Activated CD8-positive, alpha-beta T cell treated with anti-CD3 and anti-CD28 coated beads, Interleukin-2, amount 10 ng/mL, durations not matched to agents 7 days and 5 days (primary cell): Measurements from ENCODE around the gene ESF1. TPM values are rescaled to one million over a fixed set of nuclear protein-coding genes. Genes with fewer than 3 reads are reported as not detected.

Experiments
- ATAC-seq: fragments of 150-1000 bp; cut with Tn5 transposase; one replicate; pipeline ENCODE4 v1.10.0; 2021; ENCODE audit warnings: moderate library complexity
- CTCF ChIA-PET: fragments of 350-600 bp; sonication (Branson Sonifier 250); formaldehyde crosslinking; loops from one replicate; lab custom pipeline; 2021; ENCODE audit warnings: antibody characterized with exemption; lab: Charles Lee
- POLR2A ChIA-PET: fragments of 350-600 bp; sonication (Branson Sonifier 250); formaldehyde crosslinking; loops from one replicate; lab custom pipeline; 2021; ENCODE audit warnings: antibody characterized with exemption; lab: Charles Lee
- DNase-seq: peaks from one replicate; pipeline ENCODE4 v3.0.0-alpha.2; 2020
- H3K27ac Mint-ChIP-seq: one replicate; pipeline ENCODE4 v1.8.0; 2021; ENCODE audit warnings: mild to moderate bottlenecking, mixed read lengths
- H3K27me3 Mint-ChIP-seq: one replicate; pipeline ENCODE4 v1.8.0; 2021; ENCODE audit warnings: low read depth, mixed read lengths
- H3K36me3 Mint-ChIP-seq: one replicate; pipeline ENCODE4 v1.8.0; 2021; ENCODE audit warnings: low read depth, mixed read lengths
- H3K4me1 Mint-ChIP-seq: one replicate; pipeline ENCODE4 v1.8.0; 2021; ENCODE audit warnings: low read depth, mixed read lengths
- H3K4me3 Mint-ChIP-seq: one replicate; pipeline ENCODE4 v1.8.0; 2021; ENCODE audit warnings: mild to moderate bottlenecking, mixed read lengths
- H3K9me3 Mint-ChIP-seq: one replicate; pipeline ENCODE4 v1.8.0; 2022; ENCODE audit warnings: mixed read lengths; ENCODE audit not compliant: insufficient read depth
- total RNA-seq, 2 experiments: library from RNA; stranded (reverse); gene quantifications; one replicate each; pipeline ENCODE4 v1.2.3, GENCODE V29; 2021

ESF1 gene
- total RNA-seq, 2 experiments from 2014 or later, result 13.1 to 13.2 TPM

DNA sequence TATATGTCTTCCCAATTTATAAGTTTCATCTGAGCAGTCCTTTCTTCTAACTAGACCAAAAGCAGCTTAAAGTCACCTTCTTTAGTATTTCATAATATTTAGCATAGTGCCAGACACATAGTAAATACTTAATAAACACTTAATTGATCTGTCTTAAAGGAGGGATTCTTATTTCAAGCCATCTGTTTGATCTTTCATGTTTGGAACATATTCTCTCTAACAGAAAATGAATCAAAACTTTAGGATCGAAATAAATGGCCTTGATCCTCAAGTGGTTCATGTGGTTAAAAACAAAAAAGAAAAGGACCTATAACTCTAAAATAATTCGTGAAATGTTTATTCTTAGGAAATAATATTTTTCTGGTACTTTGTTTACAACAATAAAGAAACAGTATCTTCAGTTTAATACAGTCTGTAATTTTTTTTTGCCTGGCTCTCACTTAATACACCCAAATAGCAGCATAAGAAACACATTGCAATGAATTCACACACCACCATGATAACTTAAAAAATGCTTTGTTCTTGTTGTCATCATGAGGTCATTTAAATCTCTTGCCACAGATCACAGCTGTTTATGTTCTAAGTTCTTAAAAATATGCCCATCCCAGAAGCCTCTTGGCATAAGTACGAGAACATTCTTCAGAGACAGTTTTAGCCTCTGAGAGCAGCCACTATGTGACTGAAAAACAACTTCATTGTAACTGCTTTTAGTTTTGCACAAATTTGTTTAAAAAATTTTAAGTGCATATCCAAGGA is 48.1 kb downstream of the ESF1 start:
- ChIA-PET CTCF (no interaction called here), POLR2A (no interaction called here)
- no peak for DNase-seq
- H3K27me3 Mint-ChIP-seq, result no peaks in the 10 kb centered on the region
- H3K36me3 Mint-ChIP-seq, result peaks cover 46% of the 10 kb centered on the region
- no peak overlapping the region for H3K4me3 Mint-ChIP-seq
- ATAC-seq, result no peak
- peaks cover 3% of the 10 kb centered on the region for H3K4me1 Mint-ChIP-seq
- no peak overlapping the region for H3K27ac Mint-ChIP-seq
- H3K9me3 Mint-ChIP-seq, result peaks cover 9% of the 10 kb centered on the region

DNA sequence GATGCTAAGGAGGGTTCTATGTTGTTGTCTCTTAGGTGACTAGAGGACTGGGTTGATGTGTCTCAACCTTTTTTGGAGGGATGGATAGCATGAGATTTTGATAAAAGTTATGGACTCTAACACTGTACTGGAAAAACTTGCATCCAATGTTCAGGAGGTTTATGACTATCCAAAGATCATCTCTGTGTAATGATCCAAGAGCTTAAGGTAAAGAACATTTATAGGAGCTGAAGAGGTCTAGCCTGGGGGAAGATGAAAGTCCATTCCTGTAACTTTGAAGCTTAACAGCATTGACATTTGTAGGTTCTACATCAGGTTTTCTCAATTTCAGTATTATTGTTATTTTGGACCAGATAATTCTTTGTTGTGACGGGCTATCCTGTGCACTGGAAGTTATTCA is 48.9 kb downstream of the ESF1 start:
- H3K9me3 Mint-ChIP-seq, result peaks cover 9% of the 10 kb centered on the region
- ChIA-PET CTCF (no interaction called here), POLR2A (no interaction called here)
- H3K4me3 Mint-ChIP-seq, result no peak overlapping the region
- peaks cover 3% of the 10 kb centered on the region for H3K4me1 Mint-ChIP-seq
- H3K27me3 Mint-ChIP-seq, result no peaks in the 10 kb centered on the region
- no peak overlapping the region for H3K27ac Mint-ChIP-seq
- peaks cover 43% of the 10 kb centered on the region for H3K36me3 Mint-ChIP-seq
- no peak for DNase-seq
- no peak for ATAC-seq

DNA sequence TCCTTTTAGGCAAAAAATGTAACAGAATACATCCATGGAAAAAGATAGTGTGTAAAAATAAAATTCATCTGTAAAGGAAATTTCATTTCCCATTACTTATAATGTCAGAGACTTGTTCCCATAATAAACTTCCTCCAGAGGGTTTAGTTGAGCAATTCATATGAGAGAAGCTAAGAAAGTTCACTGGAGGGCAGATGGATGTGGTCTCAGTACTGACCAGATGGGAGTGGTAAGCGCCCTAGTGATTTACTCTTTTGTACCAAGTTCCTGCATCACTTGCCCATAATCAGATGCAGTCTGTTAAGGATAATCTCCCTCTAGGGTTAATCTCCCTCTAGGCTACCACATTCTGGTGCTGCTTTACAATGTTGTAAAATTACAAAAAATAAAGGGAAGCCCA is 61.7 kb downstream of the ESF1 start:
- H3K27me3 Mint-ChIP-seq, result no peaks in the 10 kb centered on the region
- no peak overlapping the region for H3K4me3 Mint-ChIP-seq
- peaks cover 16% of the 10 kb centered on the region for H3K36me3 Mint-ChIP-seq
- POLR2A ChIA-PET, result no interaction called here
- CTCF ChIA-PET, result no interaction called here
- ATAC-seq (no peak), DNase-seq (no peak)
- no peaks in the 10 kb centered on the region for H3K4me1 Mint-ChIP-seq
- no peaks in the 10 kb centered on the region for H3K9me3 Mint-ChIP-seq
- no peak overlapping the region for H3K27ac Mint-ChIP-seq

GRCh38 chr20:13718171-13718570 is 66.5 kb downstream of the ESF1 start:
- Mint-ChIP-seq H3K36me3 (peaks cover 33% of the 10 kb centered on the region), H3K27me3 (no peaks in the 10 kb centered on the region), H3K9me3 (no peaks in the 10 kb centered on the region), H3K27ac (no peak overlapping the region), H3K4me1 (no peaks in the 10 kb centered on the region), H3K4me3 (no peak overlapping the region)
- DNase-seq (no peak), ATAC-seq (no peak)
- ChIA-PET POLR2A (no interaction called here), CTCF (no interaction called here)

DNA sequence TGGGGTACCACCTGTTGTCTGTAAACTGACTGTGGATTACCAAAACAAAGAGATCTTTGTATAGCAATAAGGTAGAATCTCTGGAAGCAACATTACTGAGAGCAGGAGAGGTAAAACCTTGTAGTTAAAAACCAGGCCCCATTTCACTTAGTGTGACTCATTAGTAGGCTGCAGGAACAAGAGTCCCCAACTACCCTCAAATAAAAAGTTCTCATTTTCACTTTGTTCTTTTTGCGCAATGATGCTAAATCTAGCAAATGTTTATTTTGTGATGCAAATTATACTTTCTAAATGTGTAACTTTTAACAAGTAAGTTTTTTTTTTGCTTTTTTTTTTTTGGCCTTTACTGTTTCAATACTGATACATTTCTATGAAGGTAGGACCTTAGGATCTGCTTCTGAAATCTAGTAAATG is 67.1 kb downstream of the ESF1 start:
- Mint-ChIP-seq H3K27ac (no peak overlapping the region), H3K9me3 (no peaks in the 10 kb centered on the region), H3K27me3 (no peaks in the 10 kb centered on the region), H3K4me1 (no peaks in the 10 kb centered on the region), H3K36me3 (peaks cover 38% of the 10 kb centered on the region), H3K4me3 (no peak overlapping the region)
- DNase-seq, result no peak
- ChIA-PET POLR2A (no interaction called here), CTCF (no interaction called here)
- no peak for ATAC-seq

GRCh38 chr20:13715171-13715570 is 69.5 kb downstream of the ESF1 start:
- ChIA-PET CTCF (no interaction called here), POLR2A (no interaction called here)
- Mint-ChIP-seq H3K4me3 (no peak overlapping the region), H3K27ac (no peak overlapping the region), H3K4me1 (no peaks in the 10 kb centered on the region), H3K36me3 (peaks cover 45% of the 10 kb centered on the region), H3K27me3 (no peaks in the 10 kb centered on the region), H3K9me3 (no peaks in the 10 kb centered on the region)
- DNase-seq (no peak), ATAC-seq (no peak)

- DNase-seq (no peak), ATAC-seq (no peak)
- Mint-ChIP-seq H3K4me1 (no peaks in the 10 kb centered on the region), H3K9me3 (no peaks in the 10 kb centered on the region), H3K27me3 (peaks cover 3% of the 10 kb centered on the region), H3K27ac (no peak overlapping the region), H3K36me3 (peaks cover 15% of the 10 kb centered on the region), H3K4me3 (no peak overlapping the region)
- POLR2A ChIA-PET, result no interaction called here
- CTCF ChIA-PET, result no interaction called here
Measured at GRCh38 chr20:13708234-13708633, 76.5 kb downstream of the ESF1 start.

DNA sequence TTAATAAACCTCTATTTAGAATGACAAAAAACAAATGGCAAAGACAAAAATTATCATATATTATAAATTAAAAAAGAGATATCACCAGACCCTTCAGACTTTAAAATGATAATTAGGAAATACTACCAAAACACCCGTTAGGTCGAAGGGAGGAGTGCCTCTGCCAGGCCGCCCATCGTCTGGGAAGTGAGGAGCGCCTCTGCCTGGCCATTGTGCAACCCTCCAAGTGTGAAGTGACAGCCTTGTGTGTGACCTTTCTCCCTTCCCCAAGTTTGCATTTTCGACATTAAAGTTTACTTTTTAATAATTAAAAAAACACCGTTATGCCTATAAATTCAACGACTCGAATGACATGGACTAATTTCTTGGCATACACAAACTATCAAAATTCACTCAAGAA is 81.5 kb downstream of the ESF1 start:
- CTCF ChIA-PET, result no interaction called here
- H3K4me3 Mint-ChIP-seq, result no peak overlapping the region
- H3K4me1 Mint-ChIP-seq, result no peaks in the 10 kb centered on the region
- no peak overlapping the region for H3K27ac Mint-ChIP-seq
- DNase-seq (no peak), ATAC-seq (no peak)
- POLR2A ChIA-PET, result no interaction called here
- peaks cover 3% of the 10 kb centered on the region for H3K27me3 Mint-ChIP-seq
- no peaks in the 10 kb centered on the region for H3K36me3 Mint-ChIP-seq
- H3K9me3 Mint-ChIP-seq, result no peaks in the 10 kb centered on the region

DNA sequence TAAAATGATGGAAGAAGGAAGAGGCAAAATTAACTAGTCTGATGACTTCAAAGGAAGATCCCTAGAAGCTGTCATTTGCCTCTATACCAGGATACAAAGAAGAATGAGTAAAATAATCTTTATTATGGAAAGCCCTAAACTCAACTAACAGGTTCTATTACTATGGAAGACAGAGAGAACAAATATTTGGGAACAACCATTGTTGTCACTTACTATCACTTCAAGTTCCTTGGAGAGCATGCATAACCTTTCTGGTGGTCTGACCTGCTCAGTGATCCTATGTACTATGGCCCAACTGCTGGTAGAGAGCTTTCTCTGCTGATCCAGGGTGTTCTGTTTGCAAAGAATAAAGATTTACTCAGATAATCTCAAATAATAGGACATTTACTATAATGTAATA is 83.2 kb downstream of the ESF1 start:
- no peak overlapping the region for H3K4me3 Mint-ChIP-seq
- no peaks in the 10 kb centered on the region for H3K4me1 Mint-ChIP-seq
- ChIA-PET POLR2A (no interaction called here), CTCF (no interaction called here)
- no peak overlapping the region for H3K27ac Mint-ChIP-seq
- H3K36me3 Mint-ChIP-seq, result no peaks in the 10 kb centered on the region
- DNase-seq, result no peak
- ATAC-seq, result no peak
- H3K9me3 Mint-ChIP-seq, result no peaks in the 10 kb centered on the region
- H3K27me3 Mint-ChIP-seq, result peaks cover 4% of the 10 kb centered on the region

GRCh38 chr20:13700761-13701160 is 84.0 kb downstream of the ESF1 start:
- Mint-ChIP-seq H3K4me1 (no peaks in the 10 kb centered on the region), H3K27me3 (peaks cover 6% of the 10 kb centered on the region), H3K9me3 (no peaks in the 10 kb centered on the region), H3K4me3 (no peak overlapping the region), H3K36me3 (no peaks in the 10 kb centered on the region), H3K27ac (no peak overlapping the region)
- no peak for DNase-seq
- ChIA-PET POLR2A (no interaction called here), CTCF (no interaction called here)
- ATAC-seq, result no peak

GRCh38 chr20:13694420-13695150 is 90.1 kb downstream of the ESF1 start:
- no peak for ATAC-seq
- H3K4me1 Mint-ChIP-seq, result no peaks in the 10 kb centered on the region
- ChIA-PET CTCF (no interaction called here), POLR2A (no interaction called here)
- no peak overlapping the region for H3K27ac Mint-ChIP-seq
- no peaks in the 10 kb centered on the region for H3K9me3 Mint-ChIP-seq
- H3K27me3 Mint-ChIP-seq, result peaks cover 8% of the 10 kb centered on the region
- H3K36me3 Mint-ChIP-seq, result no peaks in the 10 kb centered on the region
- no peak overlapping the region for H3K4me3 Mint-ChIP-seq
- no peak for DNase-seq

DNA sequence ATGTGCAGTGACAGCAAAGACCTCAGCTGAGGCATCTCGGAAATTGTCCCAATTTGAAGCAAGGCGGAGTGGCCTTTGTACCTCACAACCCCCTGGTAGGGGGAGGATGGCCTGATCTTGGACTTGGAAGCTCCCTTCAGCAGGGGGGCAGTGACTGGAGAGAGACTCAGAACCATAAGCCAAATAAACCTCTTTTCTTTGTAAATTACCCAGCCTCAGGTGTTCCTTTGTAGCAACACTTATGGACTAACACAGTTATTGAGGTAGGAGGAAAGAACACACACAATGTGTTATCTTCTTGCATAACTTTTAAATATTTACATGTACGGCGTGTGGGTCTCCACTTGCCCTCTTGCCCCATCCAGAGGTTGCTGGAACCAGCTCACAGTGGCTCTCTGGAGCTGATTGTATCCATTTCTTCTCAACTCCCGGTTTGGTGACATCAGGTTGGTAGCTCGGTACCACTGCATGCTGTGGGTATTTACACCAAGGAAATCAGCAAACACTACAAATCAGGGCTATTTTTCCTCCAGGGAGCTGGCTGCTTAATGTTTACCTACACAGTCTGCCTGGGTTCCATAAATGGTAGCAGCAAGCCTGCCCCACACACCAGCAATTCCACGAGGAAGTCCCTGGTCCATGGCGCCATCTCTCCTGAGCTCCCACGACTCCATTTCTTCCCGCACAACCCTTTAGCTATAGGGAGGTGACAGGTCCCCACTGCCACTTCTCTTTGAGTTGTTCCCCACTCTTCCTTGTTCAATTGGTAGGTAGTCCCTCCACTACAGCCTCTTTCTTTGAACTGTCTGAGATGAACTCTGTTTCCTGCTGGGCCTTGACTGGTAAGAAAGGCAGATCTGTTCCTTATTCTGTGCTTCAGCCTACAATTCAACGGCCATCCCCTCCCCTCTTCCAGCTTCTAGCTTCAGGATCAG is 91.7 kb downstream of the ESF1 start:
- Mint-ChIP-seq H3K27me3 (peaks cover 8% of the 10 kb centered on the region), H3K4me3 (no peak overlapping the region), H3K36me3 (no peaks in the 10 kb centered on the region), H3K9me3 (no peaks in the 10 kb centered on the region), H3K4me1 (no peaks in the 10 kb centered on the region), H3K27ac (no peak overlapping the region)
- ChIA-PET CTCF (interaction anchor here (1.2 kb wide), 1 partner anchor 147 kb away, joined by 4 read pairs; no protein-coding TSS in a partner anchor), POLR2A (no interaction called here)
- ATAC-seq, result no peak
- DNase-seq, result no peak
